NCI-H1417 treated with DMSO at 0.1 percent for 48 hours (cell line): ENCODE measurements around the gene MTHFD1L.
A peak's percentile ranks its signal among the peaks of the same experiment; 100 is the strongest.

Experiments
- DNase-seq: peaks from one replicate; lab custom pipeline; 2025; lab: John Stamatoyannopoulos, UW

The MTHFD1L gene

DNA sequence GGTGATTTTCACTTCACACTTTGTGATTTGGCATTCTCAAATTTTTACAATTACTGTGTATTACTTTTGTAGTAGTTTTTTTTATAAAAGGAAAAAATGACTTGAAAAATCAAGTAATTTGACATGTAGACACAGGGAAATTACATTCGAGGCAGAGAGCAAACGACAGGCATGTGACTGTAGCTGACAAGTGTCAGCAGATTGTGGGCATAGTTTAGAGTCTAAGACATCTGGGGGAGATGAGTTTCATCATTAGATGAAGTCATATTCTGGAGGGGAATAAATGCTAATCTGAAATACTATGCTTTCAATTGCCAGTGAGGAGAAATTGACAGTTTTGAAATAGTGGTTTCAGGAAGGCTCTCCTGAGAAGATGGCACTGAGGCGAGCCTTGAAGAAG, 126.0 kb downstream of the MTHFD1L start:
- no peak for DNase-seq

DNA sequence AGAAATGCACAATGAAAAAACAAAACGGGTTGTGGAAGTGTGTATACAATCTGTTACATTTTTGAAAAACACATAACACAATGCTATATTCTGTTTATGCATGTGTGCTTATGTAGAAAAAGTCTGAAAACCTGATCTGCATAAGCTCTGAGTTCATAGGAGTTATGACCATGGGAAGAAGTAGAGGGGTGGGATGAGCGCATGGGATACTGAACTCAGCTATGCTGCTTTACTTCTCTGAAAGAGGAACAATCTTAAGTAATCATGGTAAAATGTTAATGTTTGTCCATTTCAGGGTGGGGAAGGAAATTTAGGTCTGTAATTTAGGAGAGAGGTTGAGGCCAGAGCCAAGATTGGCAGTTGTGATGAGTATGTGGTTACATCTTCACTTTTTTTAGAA, 126.8 kb downstream of the MTHFD1L start:
- DNase-seq = no peak

DNA sequence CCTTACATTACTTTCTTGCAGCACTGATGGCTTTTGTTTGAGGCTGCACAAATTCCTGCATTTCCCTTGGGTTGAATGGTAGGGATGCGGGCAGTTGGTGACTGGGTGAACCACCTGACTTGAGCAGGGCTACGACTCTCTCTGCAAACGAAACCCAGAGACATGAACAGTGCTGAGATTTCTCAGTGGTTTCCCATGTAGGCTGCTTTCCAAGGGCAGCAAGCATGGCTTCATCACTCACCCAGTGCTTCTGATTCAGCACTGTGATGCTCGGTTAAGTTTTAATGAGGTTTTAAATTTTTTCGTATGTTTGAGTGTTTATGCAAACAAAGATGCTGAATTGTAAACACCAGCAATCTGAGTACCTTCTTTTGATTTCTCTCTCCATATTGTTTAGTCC, 127.2 kb downstream of the MTHFD1L start:
- DNase-seq = no peak

DNA sequence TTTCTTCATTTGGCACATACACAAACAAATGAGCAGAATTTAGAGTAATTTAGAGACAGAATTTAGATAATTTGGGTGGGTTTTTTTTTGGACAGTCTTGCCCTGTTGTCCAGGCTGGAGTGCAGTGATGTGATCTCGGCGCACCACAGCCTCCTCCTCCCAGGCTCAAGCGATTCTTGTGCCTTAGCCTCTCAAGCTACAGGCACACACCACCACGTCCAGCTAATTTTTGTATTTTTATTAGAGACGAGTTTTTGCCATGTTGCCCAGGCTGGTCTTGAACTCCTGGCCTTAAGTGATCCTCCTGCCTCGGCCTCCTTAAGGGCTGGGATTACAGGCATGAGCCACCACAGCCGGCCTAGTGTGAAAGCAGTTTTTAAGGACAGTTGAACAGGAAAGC, 127.8 kb downstream of the MTHFD1L start:
- DNase-seq = no peak

DNA sequence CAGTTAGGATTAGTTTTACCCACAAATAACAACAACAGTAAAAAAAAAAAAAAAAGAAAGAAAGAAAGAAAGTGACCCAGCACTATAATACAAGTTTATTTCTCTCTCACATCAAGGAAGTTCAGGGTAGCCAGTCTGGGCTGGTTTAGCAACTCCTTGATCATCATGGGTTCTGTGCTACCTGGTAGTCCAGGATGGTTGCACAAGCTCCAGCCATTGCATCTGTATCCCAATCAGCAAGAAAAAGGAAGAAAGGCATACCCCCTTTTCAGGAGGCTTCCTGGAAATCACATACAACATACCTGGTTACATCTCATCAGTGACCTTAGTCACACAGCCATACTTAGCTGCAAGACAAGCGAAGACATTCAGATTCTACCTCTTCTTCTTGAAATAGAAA, 128.5 kb downstream of the MTHFD1L start:
- no peak for DNase-seq

DNA sequence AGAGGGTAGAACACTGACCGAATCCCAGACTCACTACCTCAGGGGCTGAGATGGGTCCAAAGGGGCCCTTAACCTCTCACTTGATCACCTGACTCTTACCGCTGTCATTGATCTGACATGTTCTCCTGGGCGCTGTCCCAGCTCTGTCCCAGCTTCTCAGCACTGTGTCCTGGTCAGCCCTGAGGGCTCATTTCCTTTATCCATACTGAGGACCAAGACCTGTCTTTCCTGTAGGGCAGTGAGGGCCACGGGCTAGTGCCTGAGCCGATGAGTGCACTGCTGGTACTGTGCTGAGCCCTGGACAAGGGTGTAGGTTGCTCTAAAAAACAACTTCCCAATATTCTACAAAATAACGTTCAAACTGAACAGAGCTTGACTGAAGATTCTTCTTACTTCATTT, 131.5 kb downstream of the MTHFD1L start:
- no peak for DNase-seq

DNA sequence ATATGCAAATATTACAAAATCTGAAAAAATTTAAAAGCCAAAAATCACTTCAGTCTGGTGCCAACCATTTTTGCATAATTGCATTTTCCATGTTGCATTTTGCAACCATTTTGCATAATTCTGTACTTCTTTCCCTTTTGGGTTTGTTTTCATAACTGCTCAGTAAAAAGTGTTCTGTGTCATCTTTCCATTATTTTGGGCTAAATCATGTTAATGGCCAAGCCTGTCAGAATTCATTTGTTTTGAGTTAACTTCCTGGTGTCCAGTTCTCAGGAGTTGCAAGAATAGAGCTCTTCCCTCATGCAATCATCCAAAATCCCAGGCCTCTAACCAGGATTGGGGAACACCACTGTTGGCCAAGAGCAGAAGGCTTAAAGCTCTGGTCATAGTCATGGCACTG, 133.6 kb downstream of the MTHFD1L start:
- DNase-seq = no peak

DNA sequence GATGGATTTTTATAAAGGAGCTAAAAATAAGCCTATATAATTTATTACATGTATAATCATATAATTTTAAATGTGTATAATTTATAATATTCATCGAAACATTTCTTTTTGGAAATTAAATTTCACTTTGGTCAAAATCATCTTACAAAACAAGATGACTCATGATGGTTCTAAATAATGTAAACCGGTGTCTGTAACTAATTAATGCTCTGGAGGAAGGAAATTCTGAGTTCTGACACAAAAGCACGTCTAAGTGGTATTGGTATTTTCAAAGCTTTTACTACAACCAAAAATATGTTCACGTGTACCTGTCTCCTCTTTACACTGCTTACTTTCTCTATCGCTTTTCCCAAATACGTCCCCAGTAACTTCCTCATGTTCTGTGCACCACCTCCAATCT, 134.1 kb downstream of the MTHFD1L start:
- no peak for DNase-seq

DNA sequence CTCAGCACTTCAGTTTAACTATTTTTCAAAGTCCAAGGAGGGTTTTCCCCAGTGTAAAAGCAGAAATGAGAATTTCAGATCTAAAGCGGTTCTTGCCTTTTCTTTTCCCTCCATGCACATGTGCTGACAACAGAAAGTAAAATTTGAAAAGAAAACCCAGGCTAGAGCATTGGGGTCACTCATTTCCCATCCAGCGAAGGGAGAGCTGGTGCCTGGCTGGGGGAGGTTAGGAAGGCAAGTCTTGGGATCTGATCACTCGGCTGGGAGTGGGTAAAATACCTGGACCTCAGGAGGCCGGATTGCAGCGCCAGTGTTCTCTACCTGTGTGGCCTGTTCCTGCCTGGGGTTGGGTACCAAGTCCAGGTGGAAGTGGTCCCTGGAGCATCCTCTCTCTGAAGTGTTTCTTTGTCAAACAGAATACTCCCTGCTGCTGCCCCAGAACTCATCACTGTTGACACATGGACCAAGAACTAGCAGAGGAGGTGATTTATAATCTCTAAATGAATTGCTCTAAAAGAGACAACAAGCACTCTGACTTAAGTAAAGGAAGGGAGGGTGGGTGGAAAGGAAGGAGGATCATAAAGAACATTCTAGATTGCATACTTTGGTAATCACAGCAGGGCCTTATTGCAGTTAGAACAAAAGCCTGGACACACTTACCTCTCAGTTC, 136.0 kb downstream of the MTHFD1L start:
- no peak for DNase-seq

DNA sequence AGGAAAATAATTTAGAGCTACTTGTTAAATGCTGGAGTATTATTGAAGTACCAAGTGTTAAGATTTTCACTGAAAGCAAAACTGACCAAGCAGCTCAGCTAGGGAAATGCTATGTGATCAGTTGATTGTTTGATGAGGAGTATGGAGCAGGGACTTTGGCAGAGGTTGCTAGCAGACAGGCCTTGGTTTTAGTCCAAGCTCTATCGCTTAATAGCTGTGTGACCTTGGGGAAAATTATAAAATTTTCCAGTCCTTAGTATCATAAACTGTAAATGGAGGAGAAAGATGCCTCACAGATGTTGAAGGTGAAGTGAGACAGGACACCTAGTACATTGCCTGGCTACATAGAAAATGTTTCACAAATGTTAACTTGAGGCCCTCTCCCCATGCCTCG, 136.6 kb downstream of the MTHFD1L start:
- DNase-seq = no peak

DNA sequence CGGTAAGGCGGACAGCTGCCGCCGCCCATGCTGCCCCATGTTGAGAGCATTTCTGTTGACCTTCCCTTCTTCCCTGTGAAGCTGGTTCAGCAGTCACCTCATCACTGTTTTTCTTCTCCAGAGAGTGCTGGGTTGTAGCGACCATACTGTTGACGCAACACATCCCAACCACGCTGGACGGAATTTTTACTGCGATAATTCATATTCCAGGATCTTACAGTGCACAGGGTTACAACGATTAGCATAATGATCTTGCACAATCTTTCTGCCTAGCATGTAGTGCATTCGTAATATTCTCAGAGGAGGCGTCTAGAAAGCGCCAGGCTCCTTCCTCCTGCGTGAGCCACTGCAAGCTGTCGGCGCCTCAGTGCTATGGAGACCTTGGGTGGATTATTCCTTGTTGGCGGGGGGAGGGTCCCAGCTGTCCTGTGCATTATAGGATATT, 137.0 kb downstream of the MTHFD1L start:
- DNase-seq = no peak

DNA sequence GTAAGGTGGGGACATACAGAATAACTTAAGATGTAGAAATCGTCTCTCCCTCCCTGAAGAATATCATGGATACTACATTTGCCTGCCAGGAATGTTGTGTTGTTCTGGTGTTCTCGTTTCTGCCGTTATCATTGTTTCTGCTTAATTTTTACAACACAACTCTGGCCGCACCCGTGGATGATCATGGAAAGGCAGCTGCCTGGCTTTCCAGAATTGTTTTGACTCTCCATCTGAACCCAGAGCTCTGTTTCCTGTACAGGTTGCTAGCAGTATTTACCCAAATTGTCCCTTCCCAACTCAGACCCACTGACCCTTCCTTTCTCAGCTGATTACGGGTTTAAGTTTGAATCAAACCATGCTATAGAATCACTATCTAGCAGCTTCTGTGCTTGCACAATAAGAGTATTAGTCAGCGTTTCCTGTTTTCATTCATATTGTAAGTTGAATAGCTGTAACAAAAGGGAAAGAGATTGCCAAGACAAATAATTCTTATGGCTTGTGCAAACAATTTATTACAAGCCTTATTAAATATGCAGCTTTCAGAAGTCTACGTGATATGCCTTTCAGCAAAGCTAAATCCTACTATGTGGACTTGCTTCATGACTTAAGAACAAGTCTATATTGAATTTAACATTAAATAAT, 139.0 kb downstream of the MTHFD1L start:
- DNase-seq = peak; percentile 91

DNA sequence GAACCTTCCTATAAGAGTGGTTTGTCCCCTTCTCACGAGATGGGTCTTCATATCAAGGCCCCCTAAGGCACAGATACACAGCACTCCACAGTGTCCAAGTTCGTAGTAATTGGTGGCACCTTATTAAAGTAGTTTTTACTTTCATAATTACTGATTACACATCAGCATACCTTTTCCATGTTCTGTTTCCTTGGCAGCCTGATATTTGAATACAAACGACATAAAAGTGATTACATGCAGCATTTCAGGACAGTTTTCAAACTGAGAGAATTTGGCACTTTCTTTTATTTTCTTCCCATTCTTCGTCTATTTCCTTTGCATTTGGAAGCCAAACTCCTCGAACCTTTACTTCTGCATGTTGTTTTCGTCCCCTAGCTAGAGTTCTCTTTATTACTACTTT, 139.7 kb downstream of the MTHFD1L start:
- no peak for DNase-seq

DNA sequence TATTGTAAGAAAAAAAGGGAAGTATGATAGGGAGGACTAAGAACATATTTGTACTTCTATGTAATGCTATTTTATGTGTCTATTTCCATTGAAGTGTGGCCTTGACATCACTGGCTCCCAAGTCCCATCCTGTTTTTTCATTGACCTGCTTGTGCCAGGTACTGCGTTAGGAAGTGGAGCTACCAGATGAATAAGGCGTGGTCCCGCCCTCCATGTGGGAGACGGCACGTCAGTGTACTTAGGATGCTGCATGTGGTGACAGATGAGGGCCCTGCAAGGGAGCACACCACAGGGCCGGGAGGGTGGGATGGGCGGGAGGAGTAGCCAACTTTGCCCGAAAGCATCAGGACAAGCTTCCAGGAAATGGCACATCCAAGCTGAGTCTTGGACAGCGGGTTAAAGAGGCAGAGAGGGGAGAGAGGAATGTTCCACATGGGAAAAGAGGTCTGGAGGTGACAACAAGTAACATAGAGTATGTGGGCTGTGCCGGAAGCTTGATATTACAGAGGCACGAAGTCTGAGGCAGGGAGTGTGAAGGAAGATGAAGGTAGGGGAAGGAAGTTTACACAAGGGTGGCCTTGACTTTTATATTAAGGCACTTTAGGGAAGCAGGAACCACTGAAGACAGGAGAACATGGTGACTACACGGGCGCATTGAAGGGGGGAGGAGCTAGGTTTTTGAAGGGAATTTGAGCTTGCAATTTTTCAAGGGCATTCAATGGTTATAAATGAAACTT, 140.6 kb downstream of the MTHFD1L start:
- no peak for DNase-seq

DNA sequence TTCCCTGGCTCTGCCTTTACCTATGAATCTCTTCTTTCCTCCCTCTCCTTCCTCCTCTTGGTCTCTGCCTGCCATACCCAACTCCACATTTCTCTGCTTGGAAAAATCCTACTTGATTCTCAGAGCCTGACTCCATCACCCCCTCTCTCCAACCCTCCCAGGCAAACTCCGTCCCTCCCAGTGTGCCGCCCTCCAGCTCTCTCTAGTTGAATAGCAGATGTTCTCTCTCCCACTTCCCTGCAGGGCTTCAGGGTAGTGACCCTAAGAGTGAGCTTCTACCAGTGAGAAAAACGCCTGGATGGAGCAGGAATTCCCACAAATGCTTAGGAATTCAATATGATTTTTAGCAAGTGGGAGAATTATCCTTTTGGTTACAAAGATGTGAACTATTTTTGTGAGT, 141.6 kb downstream of the MTHFD1L start:
- DNase-seq = no peak

DNA sequence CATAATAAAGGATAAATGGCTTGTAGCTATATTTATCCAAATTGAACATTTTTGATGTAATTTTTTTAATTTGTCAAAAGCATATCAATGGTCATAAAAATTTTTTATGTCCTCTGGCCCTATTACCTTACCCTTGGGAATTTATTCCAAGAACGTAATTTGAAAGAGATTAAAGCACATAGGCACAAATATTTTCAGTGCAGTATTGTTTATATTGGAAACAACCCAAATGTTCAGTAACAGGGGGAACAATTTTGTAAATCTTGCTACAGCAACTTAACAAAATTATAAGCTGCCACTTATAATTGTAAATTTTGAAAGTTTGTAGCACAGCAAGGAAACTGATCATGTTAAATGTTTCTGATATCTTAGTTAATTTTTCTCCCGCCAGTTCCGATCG, 142.4 kb downstream of the MTHFD1L start:
- no peak for DNase-seq

DNA sequence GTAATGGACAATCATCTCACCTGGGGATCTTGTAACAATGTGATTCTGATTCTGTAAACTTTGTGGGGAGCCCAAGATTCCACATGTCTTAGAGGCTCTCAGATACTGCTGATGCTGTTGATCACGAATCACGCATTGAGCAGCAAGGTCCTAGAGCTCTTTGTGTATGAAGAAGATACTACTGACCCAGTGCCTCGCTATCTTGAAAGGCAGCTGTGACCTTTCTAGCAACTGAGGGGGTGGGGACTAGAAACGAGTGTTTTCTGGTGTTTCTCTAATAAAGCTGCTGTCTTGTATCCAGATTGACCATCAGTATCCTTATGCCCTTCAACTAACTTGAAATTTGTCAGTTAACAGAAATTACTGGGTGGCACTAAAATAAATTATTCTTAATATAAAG, 142.9 kb downstream of the MTHFD1L start:
- no peak for DNase-seq

DNA sequence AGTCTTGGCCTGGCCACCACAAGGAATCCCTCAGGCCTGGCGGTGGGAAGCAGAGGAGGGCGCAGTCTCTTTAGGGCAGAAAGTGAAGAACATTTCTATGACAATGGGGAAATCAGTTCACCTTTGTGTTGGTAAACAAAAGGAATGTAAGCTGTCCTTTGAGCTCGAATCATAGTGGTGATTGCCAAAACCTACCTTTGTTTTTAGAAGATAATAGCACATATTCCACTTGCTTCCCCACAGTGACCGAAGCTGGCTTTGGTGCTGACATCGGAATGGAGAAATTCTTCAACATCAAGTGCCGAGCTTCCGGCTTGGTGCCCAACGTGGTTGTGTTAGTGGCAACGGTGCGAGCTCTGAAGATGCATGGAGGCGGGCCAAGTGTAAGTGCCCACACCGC, 144.1 kb downstream of the MTHFD1L start:
- DNase-seq = no peak

DNA sequence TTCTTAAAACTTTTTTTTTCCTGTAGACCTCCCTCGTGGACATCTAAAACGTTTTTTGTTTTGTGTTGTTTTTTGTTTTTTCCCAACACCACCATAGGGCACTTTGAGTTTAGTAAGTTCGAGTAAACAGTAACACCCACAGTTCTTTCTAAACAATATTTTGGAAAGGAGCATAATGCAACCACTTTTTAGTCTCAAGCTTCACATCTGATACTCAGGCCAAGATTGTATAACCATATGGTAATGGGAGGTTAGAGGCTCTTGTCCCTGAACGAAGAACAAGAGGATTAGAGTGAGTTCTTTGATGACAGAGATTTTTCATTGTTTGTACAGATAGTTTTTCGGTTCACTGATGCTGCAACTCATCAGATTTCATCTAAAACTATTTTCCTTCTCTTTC, 144.6 kb downstream of the MTHFD1L start:
- no peak for DNase-seq

DNA sequence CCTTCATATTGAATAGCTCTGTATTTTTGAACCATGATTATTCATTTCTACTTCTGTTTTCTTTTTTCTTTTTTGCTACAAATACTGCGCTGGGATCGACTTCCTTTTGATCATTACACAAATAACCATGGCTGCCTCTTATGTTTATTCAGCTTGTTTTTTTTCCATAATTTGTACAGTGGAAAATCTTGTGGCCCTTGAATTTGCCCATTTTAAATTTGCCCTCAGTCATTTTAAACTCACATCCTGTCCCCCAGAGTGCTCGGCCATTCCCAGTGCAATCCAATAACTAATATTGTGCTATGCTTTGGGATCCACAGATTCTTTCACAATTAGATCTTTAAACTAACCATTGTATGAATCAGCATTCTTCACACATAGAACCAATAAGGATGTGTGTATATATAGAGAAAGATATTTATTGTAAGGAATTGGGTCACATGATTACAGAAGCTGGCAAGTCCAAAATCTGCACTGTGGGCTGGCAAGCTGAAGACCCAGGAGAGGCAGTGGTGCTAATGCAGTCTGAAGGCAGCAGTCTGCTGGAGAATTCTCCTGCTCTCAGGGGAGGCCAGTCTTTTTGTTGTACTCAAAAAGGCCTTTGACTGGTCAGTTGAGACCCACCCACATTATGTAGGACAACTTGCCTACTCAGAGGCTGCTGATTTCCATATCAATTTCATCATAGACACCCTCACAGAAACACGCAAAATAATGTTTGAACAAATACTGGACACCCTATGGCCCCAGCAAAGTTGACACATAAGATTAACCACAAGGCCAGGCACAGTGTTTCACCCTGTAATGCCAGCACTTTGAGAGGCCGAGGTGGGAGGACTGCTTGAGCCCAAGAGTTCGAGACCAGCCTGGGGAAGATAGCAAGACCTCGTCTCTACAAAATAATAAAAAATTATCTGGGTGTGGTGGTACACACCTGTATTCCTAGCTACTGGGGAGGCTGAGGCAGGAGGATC, 147.1 kb downstream of the MTHFD1L start:
- no peak for DNase-seq

DNA sequence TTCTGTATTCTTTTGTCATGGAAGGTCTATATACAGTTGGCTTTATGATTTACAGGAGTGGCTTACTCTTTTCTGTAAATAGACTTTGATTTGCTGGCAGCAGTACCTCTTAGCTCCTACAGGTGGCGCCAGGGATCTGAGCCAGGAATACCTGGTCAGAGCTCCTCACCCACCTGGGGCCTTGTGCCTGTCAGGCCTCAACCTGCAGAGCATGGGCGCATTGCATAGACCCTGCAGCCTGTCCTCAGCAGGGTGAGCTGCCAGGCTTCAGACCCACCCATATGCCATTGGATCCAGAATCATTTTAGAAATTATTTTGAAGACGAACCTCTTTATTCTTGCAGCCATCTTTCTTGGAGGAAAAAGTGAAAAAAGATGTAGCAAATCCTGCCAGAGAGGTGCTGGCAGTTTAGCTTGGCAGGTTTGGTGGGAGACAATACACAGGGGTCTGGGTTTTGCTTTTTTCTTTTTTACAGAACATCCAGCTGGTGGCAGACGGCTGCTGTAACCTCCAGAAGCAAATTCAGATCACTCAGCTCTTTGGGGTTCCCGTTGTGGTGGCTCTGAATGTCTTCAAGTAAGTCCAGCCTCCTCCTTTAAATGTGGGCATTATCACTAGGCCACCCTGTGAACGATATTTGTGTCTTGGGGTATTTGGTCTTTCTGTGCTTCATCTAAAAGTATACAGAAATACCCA, 149.1 kb downstream of the MTHFD1L start:
- peak; percentile 37 for DNase-seq
